SK-N-SH (cell line): ENCODE data around the gene WDR27. TPM values are rescaled to one million over a fixed set of nuclear protein-coding genes. Genes with fewer than 3 reads are reported as not detected.
"Not testable (repeated sequence)": the region's sequence is repeated elsewhere in the genome, so short reads cannot be mapped to it uniquely, and the experiment has no call there.

Experiments
- CTCF ChIA-PET: fragments of 300-600, 350-600 bp; formaldehyde crosslinking; extraction: SDS; loops from one replicate; lab custom pipeline; 2021; lab: Yijun Ruan, JAX
- POLR2A ChIA-PET: fragments of 350-600 bp; sonication (Branson Sonifier 250); formaldehyde crosslinking; extraction: SDS; loops from one replicate; lab custom pipeline; 2020; ENCODE audit warnings: antibody characterized with exemption, inconsistent platforms; lab: Yijun Ruan, JAX
- DNase-seq: peaks from one replicate; pipeline ENCODE4 v3.0.0; 2012
- H2AFZ ChIP-seq: fragments of 200-600 bp; sonication (generic); 2 replicates; pipeline ENCODE4 v1.8.1; 2016; ENCODE audit warnings: antibody characterized with exemption, mild to moderate bottlenecking, low read depth
- H3F3A ChIP-seq: fragments of 200-600 bp; sonication (generic); replicated peaks from 2 replicates; pipeline ENCODE3; 2016; ENCODE audit warnings: antibody characterized with exemption, mild to moderate bottlenecking; ENCODE audit not compliant: insufficient read depth
- H3K27ac ChIP-seq, 2 experiments: fragments of 200-500 bp in 1 of 2; fragments of 200-600 bp in 1 of 2; sonication (Bioruptor generic) in 1 of 2; sonication (generic), shearing (Covaris generic) in 1 of 2; 2 replicates each; pipeline versions ENCODE4 v1.5.1 to v1.6.1; 2014 to 2016; ENCODE audit warnings: low read depth in 2 of 2, inconsistent platforms in 1 of 2, low read length in 1 of 2, mild to moderate bottlenecking in 1 of 2, mixed read lengths in 1 of 2
- H3K27me3 ChIP-seq: fragments of 200-600 bp; sonication (generic), shearing (Covaris generic); 2 replicates; pipeline ENCODE4 v1.6.1; 2016; ENCODE audit warnings: mixed run types; ENCODE audit not compliant: insufficient read depth
- H3K36me3 ChIP-seq, 2 experiments: fragments of 200-500 bp in 1 of 2; fragments of 200-600 bp in 1 of 2; sonication (Bioruptor generic) in 1 of 2; sonication (generic) in 1 of 2; replicated peaks in 1 of 2; 2 replicates each; pipeline versions ENCODE3 to v1.5.1; 2014 to 2016; ENCODE audit warnings: low read length in 1 of 2, mild to moderate bottlenecking in 1 of 2; ENCODE audit not compliant: insufficient read depth in 2 of 2, control insufficient read depth in 1 of 2
- H3K4me1 ChIP-seq, 2 experiments: fragments of 200-500 bp in 1 of 2; fragments of 200-600 bp in 1 of 2; sonication (Bioruptor generic) in 1 of 2; sonication (generic), shearing (Covaris generic) in 1 of 2; 2 replicates each; pipeline versions ENCODE4 v1.5.1 to v1.6.1; 2014 to 2016; ENCODE audit warnings: low read depth in 1 of 2, low read length in 1 of 2, mixed run types in 1 of 2; ENCODE audit not compliant: insufficient read depth in 2 of 2, control insufficient read depth in 1 of 2
- H3K4me2 ChIP-seq: fragments of 200-600 bp; sonication (generic), shearing (Covaris generic); 2 replicates; pipeline ENCODE4 v1.6.1; 2017; ENCODE audit warnings: mixed run types
- H3K4me3 ChIP-seq, 2 experiments: fragments of 200-500 bp in 1 of 2; fragments of 200-600 bp in 1 of 2; sonication (Bioruptor generic) in 1 of 2; sonication (generic), shearing (Covaris generic) in 1 of 2; 2 replicates each; pipeline versions ENCODE4 v1.5.1 to v1.8.1; 2014 to 2016; ENCODE audit warnings: low read depth in 2 of 2, inconsistent platforms in 1 of 2, low read length in 1 of 2, mild to moderate bottlenecking in 1 of 2, mixed read lengths in 1 of 2, moderate library complexity in 1 of 2
- H3K79me2 ChIP-seq: fragments of 200-600 bp; sonication (generic); 2 replicates; pipeline ENCODE4 v1.8.1; 2017; ENCODE audit warnings: mild to moderate bottlenecking; ENCODE audit not compliant: insufficient read depth
- H3K9ac ChIP-seq: fragments of 200-600 bp; sonication (generic); 2 replicates; pipeline ENCODE4 v1.6.1; 2017; ENCODE audit warnings: mixed run types
- H3K9me2 ChIP-seq: fragments of 200-600 bp; sonication (generic); 2 replicates; pipeline ENCODE4 v1.6.1; 2017; ENCODE audit warnings: mixed run types
- H3K9me3 ChIP-seq: fragments of 200-600 bp; sonication (generic); 2 replicates; pipeline ENCODE4 v1.6.1; 2017; ENCODE audit warnings: mixed run types, mild to moderate bottlenecking, moderate library complexity
- H4K20me1 ChIP-seq: fragments of 200-600 bp; sonication (generic); 2 replicates; pipeline ENCODE4 v1.6.1; 2017; ENCODE audit warnings: mild to moderate bottlenecking, mixed run types; ENCODE audit not compliant: insufficient read depth
- CHD2 ChIP-seq: fragments of 150-350 bp; IDR thresholded peaks from 2 replicates; pipeline ENCODE4 v1.6.1; 2018; ENCODE audit warnings: low read length; ENCODE audit not compliant: partially characterized antibody
- EP300 ChIP-seq, 2 experiments: IDR thresholded peaks; 2 replicates each; pipeline versions ENCODE4 v1.4.0 to v1.6.1; 2012; ENCODE audit warnings: borderline replicate concordance in 1 of 2, low read depth in 1 of 2, low read length in 1 of 2
- FOSL2 ChIP-seq: IDR thresholded peaks from 2 replicates; pipeline ENCODE4 v1.4.0; 2012; ENCODE audit warnings: low read depth, mild to moderate bottlenecking, moderate library complexity, borderline replicate concordance
- GATA2 ChIP-seq: sonication (generic); formaldehyde crosslinking; IDR thresholded peaks from 2 replicates; pipeline ENCODE4 v1.5.0; 2020; ENCODE audit warnings: mild to moderate bottlenecking, missing genetic modification reagents
- JUND ChIP-seq: IDR thresholded peaks from 2 replicates; pipeline ENCODE4 v1.4.0; 2012
- MXI1 ChIP-seq: IDR thresholded peaks from 2 replicates; pipeline ENCODE4 v1.6.1; 2012; ENCODE audit warnings: mild to moderate bottlenecking, low read depth, low read length, improper control_type of control experiment
- RAD21 ChIP-seq: IDR thresholded peaks from 2 replicates; pipeline ENCODE4 v1.6.1; 2012; ENCODE audit warnings: mild to moderate bottlenecking, low read length
- RXRA ChIP-seq: IDR thresholded peaks from 2 replicates; pipeline ENCODE4 v1.4.0; 2012; ENCODE audit warnings: low read depth, mild to moderate bottlenecking, borderline replicate concordance
- TEAD4 ChIP-seq: IDR thresholded peaks from 2 replicates; pipeline ENCODE4 v1.4.0; 2012; ENCODE audit warnings: mild to moderate bottlenecking, borderline replicate concordance; ENCODE audit not compliant: insufficient read depth
- YY1 ChIP-seq: IDR thresholded peaks from 2 replicates; pipeline ENCODE4 v1.4.0; 2012; ENCODE audit warnings: low read depth, mild to moderate bottlenecking
- WGBS: methylation state at CpG from one replicate; pipeline ENCODE4 v1.1.6; 2017; ENCODE audit warnings: low lambda C conversion rate; 5-methylcytosine and 5-hydroxymethylcytosine counted together
- polyA plus RNA-seq, 3 experiments: library from polyadenylated mRNA; depleted of rRNA; stranded (reverse); fragments of >200 nt; gene quantifications; 2 replicates each; pipeline ENCODE4 v1.2.3, GENCODE V29; 2012
- TF ChIP-seq, protein P1 (sequence below): IDR thresholded peaks from 2 replicates; pipeline ENCODE4 v1.6.1; 2012; ENCODE audit warnings: mild to moderate bottlenecking, low read depth, low read length, moderate library complexity
- TF ChIP-seq, protein P2 (sequence below): fragments of 150-350 bp; IDR thresholded peaks from 2 replicates; pipeline ENCODE4 v1.6.1; 2016; ENCODE audit warnings: mild to moderate bottlenecking, low read depth, low read length
- TF ChIP-seq, protein P3 (sequence below): IDR thresholded peaks from 2 replicates; pipeline ENCODE4; 2012
- TF ChIP-seq, protein P4 (sequence below): fragments of 150-350 bp; IDR thresholded peaks from 2 replicates; pipeline ENCODE4 v1.6.1; 2017; ENCODE audit warnings: antibody characterized with exemption, low read length, low read depth, borderline replicate concordance

Gene WDR27
- polyA plus RNA-seq, 1 of the 3 experiments (the other 2 are of a cell fraction), result 55.6 TPM

DNA sequence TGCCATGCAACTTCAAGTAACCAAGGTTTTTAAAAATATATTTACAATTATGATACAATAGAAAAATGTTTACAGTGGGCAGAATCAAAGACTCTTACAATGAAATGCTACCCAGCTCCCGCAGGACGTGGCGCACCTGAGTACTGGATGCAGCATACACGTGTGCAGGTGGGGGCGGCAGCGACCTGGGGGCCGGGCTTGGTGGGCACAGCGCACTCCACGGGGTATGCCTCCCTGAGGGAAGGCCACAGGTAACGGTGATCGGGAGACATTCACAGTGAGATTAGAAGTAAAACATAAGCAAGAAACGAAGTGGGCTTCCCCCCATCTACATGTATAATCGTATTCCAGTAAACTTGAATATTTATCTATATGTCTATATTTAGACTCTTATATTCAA is 54.2 kb downstream of the WDR27 start:
- no peaks in the 10 kb centered on the region for H3F3A ChIP-seq
- no peak overlapping the region for H3K4me3 ChIP-seq
- H3K4me1 ChIP-seq, result no peaks in the 10 kb centered on the region
- POLR2A ChIA-PET, result no interaction called here
- TF ChIP-seq, protein P1, sequence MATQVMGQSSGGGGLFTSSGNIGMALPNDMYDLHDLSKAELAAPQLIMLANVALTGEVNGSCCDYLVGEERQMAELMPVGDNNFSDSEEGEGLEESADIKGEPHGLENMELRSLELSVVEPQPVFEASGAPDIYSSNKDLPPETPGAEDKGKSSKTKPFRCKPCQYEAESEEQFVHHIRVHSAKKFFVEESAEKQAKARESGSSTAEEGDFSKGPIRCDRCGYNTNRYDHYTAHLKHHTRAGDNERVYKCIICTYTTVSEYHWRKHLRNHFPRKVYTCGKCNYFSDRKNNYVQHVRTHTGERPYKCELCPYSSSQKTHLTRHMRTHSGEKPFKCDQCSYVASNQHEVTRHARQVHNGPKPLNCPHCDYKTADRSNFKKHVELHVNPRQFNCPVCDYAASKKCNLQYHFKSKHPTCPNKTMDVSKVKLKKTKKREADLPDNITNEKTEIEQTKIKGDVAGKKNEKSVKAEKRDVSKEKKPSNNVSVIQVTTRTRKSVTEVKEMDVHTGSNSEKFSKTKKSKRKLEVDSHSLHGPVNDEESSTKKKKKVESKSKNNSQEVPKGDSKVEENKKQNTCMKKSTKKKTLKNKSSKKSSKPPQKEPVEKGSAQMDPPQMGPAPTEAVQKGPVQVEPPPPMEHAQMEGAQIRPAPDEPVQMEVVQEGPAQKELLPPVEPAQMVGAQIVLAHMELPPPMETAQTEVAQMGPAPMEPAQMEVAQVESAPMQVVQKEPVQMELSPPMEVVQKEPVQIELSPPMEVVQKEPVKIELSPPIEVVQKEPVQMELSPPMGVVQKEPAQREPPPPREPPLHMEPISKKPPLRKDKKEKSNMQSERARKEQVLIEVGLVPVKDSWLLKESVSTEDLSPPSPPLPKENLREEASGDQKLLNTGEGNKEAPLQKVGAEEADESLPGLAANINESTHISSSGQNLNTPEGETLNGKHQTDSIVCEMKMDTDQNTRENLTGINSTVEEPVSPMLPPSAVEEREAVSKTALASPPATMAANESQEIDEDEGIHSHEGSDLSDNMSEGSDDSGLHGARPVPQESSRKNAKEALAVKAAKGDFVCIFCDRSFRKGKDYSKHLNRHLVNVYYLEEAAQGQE, result no peak
- TF ChIP-seq TEAD4 (no peak), RXRA (no peak), GATA2 (CRISPR knock-in tag) (no peak)
- TF ChIP-seq, protein P2, sequence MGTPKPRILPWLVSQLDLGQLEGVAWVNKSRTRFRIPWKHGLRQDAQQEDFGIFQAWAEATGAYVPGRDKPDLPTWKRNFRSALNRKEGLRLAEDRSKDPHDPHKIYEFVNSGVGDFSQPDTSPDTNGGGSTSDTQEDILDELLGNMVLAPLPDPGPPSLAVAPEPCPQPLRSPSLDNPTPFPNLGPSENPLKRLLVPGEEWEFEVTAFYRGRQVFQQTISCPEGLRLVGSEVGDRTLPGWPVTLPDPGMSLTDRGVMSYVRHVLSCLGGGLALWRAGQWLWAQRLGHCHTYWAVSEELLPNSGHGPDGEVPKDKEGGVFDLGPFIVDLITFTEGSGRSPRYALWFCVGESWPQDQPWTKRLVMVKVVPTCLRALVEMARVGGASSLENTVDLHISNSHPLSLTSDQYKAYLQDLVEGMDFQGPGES, result no peak
- H3K4me2 ChIP-seq, result no peak overlapping the region
- WGBS, result 96% methylated on average over 13 of the region's 13 CpGs
- no peak overlapping the region for H3K27ac ChIP-seq
- no peak overlapping the region for H3K9ac ChIP-seq
- H3K9me3 ChIP-seq, result no peaks in the 10 kb centered on the region
- no peak for DNase-seq
- no peaks in the 10 kb centered on the region for H3K79me2 ChIP-seq
- H3K36me3 ChIP-seq, result peaks cover 0 to 4% of the 10 kb centered on the region in 2 experiments
- no peaks in the 10 kb centered on the region for H3K27me3 ChIP-seq
- no peak overlapping the region for H2AFZ ChIP-seq
- CTCF ChIA-PET, result no interaction called here
- H3K9me2 ChIP-seq, result no peaks in the 10 kb centered on the region
- no peaks in the 10 kb centered on the region for H4K20me1 ChIP-seq

DNA sequence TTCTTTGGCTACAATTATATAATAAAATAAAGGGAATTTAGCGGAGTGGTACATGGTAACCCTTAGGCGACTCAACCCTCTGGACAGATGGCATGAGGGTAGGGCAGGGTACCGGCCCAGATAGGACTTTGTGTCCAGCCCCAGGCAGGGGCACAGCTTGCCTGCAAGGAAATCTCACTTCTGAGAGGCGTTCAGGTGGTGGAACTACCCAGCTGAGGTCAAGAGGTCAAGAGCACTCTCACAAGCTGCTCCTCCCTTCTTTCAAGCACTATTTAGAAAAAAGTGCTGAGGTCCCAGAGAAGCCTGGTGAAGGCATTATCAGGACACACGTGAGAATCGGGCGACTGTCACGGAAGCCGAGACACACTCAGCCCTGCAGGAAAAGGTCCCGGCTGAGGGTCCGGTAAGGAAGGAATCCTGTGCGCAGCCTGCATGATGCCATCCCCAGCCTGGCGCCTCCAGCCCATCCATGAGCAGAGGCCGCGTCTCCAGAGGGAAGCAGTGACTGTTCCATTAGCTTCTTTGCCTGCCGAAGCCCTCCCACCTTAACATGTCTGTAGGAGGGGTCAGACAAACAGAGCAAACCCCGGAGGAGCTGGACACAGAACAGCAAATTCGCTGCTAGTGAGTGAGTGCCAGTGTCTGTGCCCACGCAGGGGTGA is 54.8 kb downstream of the WDR27 start:
- H3K4me1 ChIP-seq, result no peaks in the 10 kb centered on the region
- no peak overlapping the region for H2AFZ ChIP-seq
- POLR2A ChIA-PET, result no interaction called here
- no peak overlapping the region for H3K27ac ChIP-seq
- H3K4me3 ChIP-seq, result no peak overlapping the region
- H3F3A ChIP-seq, result no peaks in the 10 kb centered on the region
- H3K79me2 ChIP-seq, result no peaks in the 10 kb centered on the region
- H4K20me1 ChIP-seq, result no peaks in the 10 kb centered on the region
- no peaks in the 10 kb centered on the region for H3K9me3 ChIP-seq
- no peak overlapping the region for H3K4me2 ChIP-seq
- CTCF ChIA-PET, result no interaction called here
- no peaks in the 10 kb centered on the region for H3K27me3 ChIP-seq
- H3K36me3 ChIP-seq, result peaks cover 0 to 4% of the 10 kb centered on the region in 2 experiments
- no peaks in the 10 kb centered on the region for H3K9me2 ChIP-seq
- 90% methylated on average over 19 of the region's 19 CpGs for WGBS
- TF ChIP-seq YY1 (no peak), TEAD4 (no peak), MXI1 (no peak), FOSL2 (no peak), EP300 (IDR thresholded peaks at IDR 0.05; ENCODE audit: borderline replicate concordance in 1 of 2, low read depth in 1 of 2, low read length in 1 of 2) (no peak), RAD21 (no peak), JUND (no peak), RXRA (no peak), CHD2 (no peak)
- TF ChIP-seq, protein P3, sequence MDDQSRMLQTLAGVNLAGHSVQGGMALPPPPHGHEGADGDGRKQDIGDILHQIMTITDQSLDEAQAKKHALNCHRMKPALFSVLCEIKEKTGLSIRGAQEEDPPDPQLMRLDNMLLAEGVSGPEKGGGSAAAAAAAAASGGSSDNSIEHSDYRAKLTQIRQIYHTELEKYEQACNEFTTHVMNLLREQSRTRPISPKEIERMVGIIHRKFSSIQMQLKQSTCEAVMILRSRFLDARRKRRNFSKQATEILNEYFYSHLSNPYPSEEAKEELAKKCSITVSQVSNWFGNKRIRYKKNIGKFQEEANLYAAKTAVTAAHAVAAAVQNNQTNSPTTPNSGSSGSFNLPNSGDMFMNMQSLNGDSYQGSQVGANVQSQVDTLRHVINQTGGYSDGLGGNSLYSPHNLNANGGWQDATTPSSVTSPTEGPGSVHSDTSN, result no peak
- TF ChIP-seq, protein P4, sequence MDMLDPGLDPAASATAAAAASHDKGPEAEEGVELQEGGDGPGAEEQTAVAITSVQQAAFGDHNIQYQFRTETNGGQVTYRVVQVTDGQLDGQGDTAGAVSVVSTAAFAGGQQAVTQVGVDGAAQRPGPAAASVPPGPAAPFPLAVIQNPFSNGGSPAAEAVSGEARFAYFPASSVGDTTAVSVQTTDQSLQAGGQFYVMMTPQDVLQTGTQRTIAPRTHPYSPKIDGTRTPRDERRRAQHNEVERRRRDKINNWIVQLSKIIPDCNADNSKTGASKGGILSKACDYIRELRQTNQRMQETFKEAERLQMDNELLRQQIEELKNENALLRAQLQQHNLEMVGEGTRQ, result no peak
- no peak for DNase-seq
- no peak overlapping the region for H3K9ac ChIP-seq

DNA sequence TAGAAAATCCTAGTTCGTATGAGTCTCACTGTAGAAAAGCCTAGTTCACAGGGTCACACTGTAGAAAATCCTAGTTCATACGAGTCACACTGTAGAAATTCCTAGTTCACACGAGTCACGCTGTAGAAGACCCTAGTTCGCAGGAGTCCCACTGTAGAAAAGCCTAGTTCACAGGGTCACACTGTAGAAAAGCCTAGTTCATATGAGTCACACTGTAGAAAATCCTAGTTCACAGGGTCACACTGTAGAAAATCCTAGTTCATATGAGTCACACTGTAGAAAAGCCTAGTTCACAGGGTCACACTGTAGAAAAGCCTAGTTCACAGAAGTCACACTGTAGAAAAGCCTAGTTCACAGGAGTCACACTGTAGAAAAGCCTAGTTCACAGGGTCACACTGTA is 56.4 kb downstream of the WDR27 start:
- H3K79me2 ChIP-seq, H3F3A ChIP-seq, H2AFZ ChIP-seq, H3K9me3 ChIP-seq, DNase-seq, H3K4me2 ChIP-seq, H3K27me3 ChIP-seq, POLR2A ChIA-PET, CTCF ChIA-PET, H3K4me1 ChIP-seq, H3K36me3 ChIP-seq, H3K9me2 ChIP-seq, H3K4me3 ChIP-seq, H3K27ac ChIP-seq, H3K9ac ChIP-seq, H4K20me1 ChIP-seq: not testable (repeated sequence)
- WGBS, result 91% methylated on average over 5 of the region's 5 CpGs
